Tongue (tissue), 2 donors: ENCODE measurements around the gene TRIM14. TPM values are rescaled to one million over a fixed set of nuclear protein-coding genes. Genes with fewer than 3 reads are reported as not detected.
"Not testable (repeated sequence)": the region's sequence is repeated elsewhere in the genome, so short reads cannot be mapped to it uniquely, and the experiment has no call there.

Experiments
- DNase-seq: peaks from one replicate; pipeline ENCODE4 v3.0.0-alpha.2; 2015
- total RNA-seq: library from RNA; depleted of rRNA; stranded (reverse); fragments of >200 nt; gene quantifications from one replicate; pipeline ENCODE4 v1.2.3, GENCODE V29; 2014

The TRIM14 gene
- total RNA-seq, 1 donor from 2014 or later = 4.3 TPM

GRCh38 chr9:98083061-98083501 lies 35.9 kb downstream of the TRIM14 start:
- no peak for DNase-seq

GRCh38 chr9:98081477-98082219 lies 37.4 kb downstream of the TRIM14 start:
- no peak for DNase-seq

DNA sequence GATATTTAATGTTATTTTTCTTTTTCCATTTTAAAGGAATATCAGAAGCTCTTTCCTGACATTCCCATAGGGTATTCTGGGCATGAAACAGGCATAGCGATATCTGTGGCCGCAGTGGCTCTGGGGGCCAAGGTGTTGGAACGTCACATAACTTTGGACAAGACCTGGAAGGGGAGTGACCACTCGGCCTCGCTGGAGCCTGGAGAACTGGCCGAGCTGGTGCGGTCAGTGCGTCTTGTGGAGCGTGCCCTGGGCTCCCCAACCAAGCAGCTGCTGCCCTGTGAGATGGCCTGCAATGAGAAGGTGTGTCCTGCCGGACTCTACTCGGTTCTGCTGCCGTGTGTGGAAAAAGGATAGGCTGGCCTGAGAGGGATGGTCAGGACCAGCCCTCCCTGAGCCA lies 38.2 kb downstream of the TRIM14 start:
- DNase-seq = no peak

- no peak for DNase-seq
Observed at GRCh38 chr9:98080326-98080725, 38.7 kb downstream of the TRIM14 start.

GRCh38 chr9:98078895-98079294 lies 40.1 kb downstream of the TRIM14 start:
- DNase-seq = no peak

- not testable (repeated sequence) for DNase-seq
Observed at GRCh38 chr9:98076514-98076890, 42.5 kb downstream of the TRIM14 start.

GRCh38 chr9:98075332-98075805 lies 43.7 kb downstream of the TRIM14 start:
- no peak for DNase-seq

- peak; percentile 77 for DNase-seq
Observed at GRCh38 chr9:98074115-98074990, 44.7 kb downstream of the TRIM14 start.

DNA sequence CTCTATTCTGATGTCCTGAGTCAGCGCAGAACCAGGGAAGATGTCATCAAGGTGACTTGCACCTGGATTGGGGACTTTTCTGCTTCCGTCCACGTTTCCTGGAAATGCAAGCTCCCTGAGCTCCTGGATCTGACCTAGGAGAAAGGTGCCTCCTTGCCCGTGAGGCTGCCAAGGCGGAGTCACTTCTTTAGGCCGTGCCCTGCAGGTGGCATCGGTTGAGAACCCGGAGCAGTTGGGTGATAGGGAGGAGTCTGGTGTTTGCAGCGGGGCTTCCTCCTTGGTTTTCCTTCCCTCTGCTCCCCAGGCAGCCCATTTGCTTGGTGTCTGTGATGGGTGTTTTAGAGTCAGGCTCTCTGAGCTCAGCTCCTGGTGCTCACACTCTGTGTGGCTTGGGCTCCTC lies 47.3 kb downstream of the TRIM14 start:
- no peak for DNase-seq

- no peak for DNase-seq
Observed at GRCh38 chr9:98070704-98071103, 48.3 kb downstream of the TRIM14 start.

DNA sequence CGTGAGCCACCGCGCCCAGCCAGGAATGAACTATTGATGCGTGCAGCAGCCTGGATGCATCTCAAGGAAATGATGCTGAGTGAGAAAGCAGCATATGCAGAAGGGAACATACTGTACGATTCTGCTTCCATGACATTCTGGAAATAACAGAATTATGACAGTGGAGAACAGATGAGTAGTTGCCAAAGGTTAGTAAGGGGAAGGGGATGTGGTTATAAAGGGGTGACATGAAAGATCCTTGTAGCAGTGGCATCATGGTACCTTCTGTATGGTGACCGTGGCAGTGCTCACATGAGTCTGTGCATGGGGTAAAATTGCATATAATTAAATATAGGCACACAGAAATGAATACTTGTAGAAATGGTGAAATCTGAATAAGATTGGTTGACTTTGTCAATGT lies 49.5 kb downstream of the TRIM14 start:
- DNase-seq = no peak

DNA sequence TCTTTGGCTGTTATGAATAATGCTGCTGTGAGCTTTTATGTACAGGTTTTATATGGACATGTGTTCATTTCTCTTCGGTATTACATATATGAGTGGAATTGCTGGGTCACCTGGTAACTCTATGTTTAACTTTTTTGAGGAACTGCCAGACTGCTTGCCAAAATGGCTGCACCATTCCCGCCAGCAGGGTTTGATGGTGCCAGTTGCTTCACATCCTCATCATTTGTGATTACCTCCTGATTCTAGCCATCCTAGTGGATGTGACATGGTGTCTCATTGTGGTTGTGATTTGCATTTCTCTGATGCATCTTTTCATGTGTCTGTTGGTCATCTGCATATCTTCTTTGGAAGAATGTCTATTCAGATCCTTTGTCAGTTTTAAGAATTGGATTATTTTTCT lies 51.8 kb downstream of the TRIM14 start:
- no peak for DNase-seq

- no peak for DNase-seq
Observed at GRCh38 chr9:98066235-98066634, 52.8 kb downstream of the TRIM14 start.

GRCh38 chr9:98064623-98065392 lies 54.2 kb downstream of the TRIM14 start:
- DNase-seq = no peak

DNA sequence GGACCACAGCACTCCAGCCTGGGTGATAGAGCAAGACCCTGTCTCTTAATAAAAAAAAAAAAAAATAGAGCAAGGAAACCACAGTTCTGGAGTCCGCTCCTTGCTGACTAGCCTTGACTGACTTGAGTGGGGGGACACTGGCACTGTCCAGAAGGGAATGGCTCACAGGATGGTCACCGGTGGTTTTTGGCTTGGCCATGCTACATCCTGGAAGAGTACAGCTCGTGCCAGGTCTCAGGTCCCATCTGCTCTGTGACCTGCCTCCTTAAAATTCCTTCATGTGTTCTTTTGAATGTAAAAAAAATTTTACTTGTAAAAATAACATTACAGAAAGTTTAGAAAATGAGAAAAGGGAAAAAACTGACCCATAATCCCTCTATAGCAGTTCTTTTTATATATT lies 56.9 kb downstream of the TRIM14 start:
- DNase-seq = no peak

- no peak for DNase-seq
Observed at GRCh38 chr9:98057138-98057799, 61.8 kb downstream of the TRIM14 start.

GRCh38 chr9:98056269-98057137 lies 62.5 kb downstream of the TRIM14 start, which contains the start of gene NANS:
Gene NANS, plus strand, starts transcription at chr9:98056732. Its CDS starts 77 bp downstream, at chr9:98056809.
- DNase-seq = peak; percentile 94

DNA sequence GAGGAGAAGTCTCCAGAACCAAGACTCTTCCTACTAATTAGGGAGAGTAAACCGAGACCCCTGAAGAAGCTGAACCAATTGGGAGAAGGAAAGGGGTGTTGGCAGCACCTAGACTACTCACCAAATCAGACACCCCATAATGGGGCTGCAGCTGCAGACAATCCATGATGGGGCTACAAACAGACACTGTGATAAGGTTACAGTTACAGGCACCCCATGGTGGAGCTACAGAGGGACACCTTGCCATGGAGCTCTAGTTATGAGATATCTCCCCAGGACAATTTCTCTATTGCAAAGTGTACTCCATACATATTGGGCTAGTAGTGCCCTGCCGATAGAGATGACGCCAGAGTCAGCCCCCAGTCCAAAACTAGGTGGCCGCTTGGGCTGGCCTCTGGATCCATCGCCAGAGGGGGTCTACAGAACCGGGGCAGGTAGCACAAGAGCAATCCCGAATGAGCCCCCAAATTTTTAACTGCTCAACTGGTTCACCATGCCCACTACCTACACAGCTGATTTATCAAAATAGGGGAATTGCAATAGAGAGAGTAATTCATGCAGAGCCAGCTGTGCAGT lies 64.6 kb downstream of the TRIM14 start:
- DNase-seq = no peak

DNA sequence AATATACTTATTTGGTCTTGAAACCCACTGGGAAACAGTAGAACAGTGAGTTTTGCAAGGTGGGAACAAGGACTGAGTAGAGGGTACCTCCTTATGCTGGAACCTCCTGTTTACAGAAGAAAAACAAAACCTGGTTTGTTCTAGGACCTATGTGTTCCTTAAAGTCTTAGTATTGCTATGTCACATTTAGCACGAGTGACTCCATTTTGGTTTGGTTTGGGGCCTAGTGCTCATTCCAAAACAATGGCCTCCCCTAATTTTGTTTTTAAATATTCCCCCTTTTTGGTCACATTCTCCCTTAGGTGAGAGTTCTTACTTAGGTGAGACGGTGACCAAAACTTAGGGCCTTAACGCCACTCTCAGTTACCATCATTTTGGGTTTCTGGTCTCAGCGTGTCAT lies 68.7 kb downstream of the TRIM14 start:
- no peak for DNase-seq

- no peak for DNase-seq
Observed at GRCh38 chr9:98049288-98050072, 69.5 kb downstream of the TRIM14 start.
